PC-3 (cell line): ENCODE measurements around the gene DNMT3L. TPM values are rescaled to one million over a fixed set of nuclear protein-coding genes. Genes with fewer than 3 reads are reported as not detected.

Experiments used
- ATAC-seq: fragments of 200-7000 bp; cut with Tn5 transposase; 2 replicates; pipeline ENCODE4 v1.9.1; 2020; ENCODE audit warnings: mild to moderate bottlenecking, moderate library complexity
- BruUV-seq: library from RNA; stranded (reverse); fragments of 400-500 nt; replicated peaks from 2 replicates; lab custom pipeline; 2021; lab: Mats Ljungman, UMichigan
- CTCF ChIA-PET: fragments of 300-600 bp; sonication (Branson Sonifier 250); formaldehyde crosslinking; loops from one replicate; lab custom pipeline; 2022; ENCODE audit warnings: antibody characterized with exemption; lab: Charles Lee
- POLR2A ChIA-PET: fragments of 300-600 bp; sonication (Branson Sonifier 250); formaldehyde crosslinking; loops from one replicate; lab custom pipeline; 2022; ENCODE audit warnings: antibody characterized with exemption; ENCODE audit not compliant: unreplicated experiment; lab: Charles Lee
- DNase-seq: peaks from one replicate; pipeline ENCODE4 v3.0.0-alpha.2; 2015
- H2AFZ ChIP-seq: fragments of 300-600 bp; sonication (generic); 2 replicates; pipeline ENCODE4 v1.6.0; 2016; ENCODE audit warnings: antibody characterized with exemption, low read length
- H3F3A ChIP-seq: fragments of 300-600 bp; sonication (generic); one replicate; pipeline ENCODE4 v1.6.0; 2017; ENCODE audit warnings: antibody characterized with exemption, low read length, control low read depth, mild to moderate bottlenecking; ENCODE audit not compliant: unreplicated experiment
- H3K27ac ChIP-seq: fragments of 300-600 bp; sonication (generic); 2 replicates; pipeline ENCODE4 v1.5.1; 2016; ENCODE audit warnings: mild to moderate bottlenecking, low read length
- H3K27me3 ChIP-seq: fragments of 300-600 bp; sonication (generic); 2 replicates; pipeline ENCODE4 v1.6.1; 2016; ENCODE audit warnings: low read length, mixed read lengths
- H3K36me3 ChIP-seq: fragments of 300-600 bp; sonication (generic); 2 replicates; pipeline ENCODE4 v1.6.1; 2016; ENCODE audit warnings: low read depth, mixed run types, low read length, mixed read lengths
- H3K4me1 ChIP-seq: fragments of 300-600 bp; sonication (generic); 2 replicates; pipeline ENCODE4 v1.5.1; 2016; ENCODE audit warnings: low read length; ENCODE audit not compliant: insufficient read depth
- H3K4me2 ChIP-seq: fragments of 300-600 bp; sonication (generic); 2 replicates; pipeline ENCODE4 v1.6.0; 2016; ENCODE audit warnings: low read length
- H3K4me3 ChIP-seq: fragments of 300-600 bp; sonication (generic); 2 replicates; pipeline ENCODE4 v1.5.1; 2016; ENCODE audit warnings: mild to moderate bottlenecking, low read length, mixed read lengths
- H3K79me2 ChIP-seq: fragments of 300-600 bp; sonication (generic); 2 replicates; pipeline ENCODE4 v1.6.1; 2017; ENCODE audit warnings: low read length, mixed read lengths
- H3K9ac ChIP-seq: fragments of 300-600 bp; sonication (generic); 2 replicates; pipeline ENCODE4 v1.6.0; 2016; ENCODE audit warnings: mild to moderate bottlenecking, low read length
- H3K9me2 ChIP-seq: fragments of 300-600 bp; sonication (generic); replicated peaks from 2 replicates; pipeline ENCODE4 v1.6.1; 2016; ENCODE audit warnings: mixed run types, low read length, mixed read lengths
- H3K9me3 ChIP-seq: fragments of 300-600 bp; sonication (generic); 2 replicates; pipeline ENCODE4 v1.6.1; 2016; ENCODE audit warnings: low read length, mixed read lengths
- H4K20me1 ChIP-seq: fragments of 300-600 bp; sonication (generic); 2 replicates; pipeline ENCODE4 v1.6.1; 2016; ENCODE audit warnings: low read length, mixed read lengths
- EZH2 ChIP-seq: fragments of 300-600 bp; sonication (generic); IDR thresholded peaks from one replicate; pipeline ENCODE4 v1.6.1; 2017; ENCODE audit warnings: antibody characterized with exemption, mild to moderate bottlenecking, low read length; ENCODE audit not compliant: unreplicated experiment
- EZH2phosphoT487 ChIP-seq: fragments of 300-600 bp; sonication (generic); IDR thresholded peaks from 2 replicates; pipeline ENCODE4 v1.6.1; 2018; ENCODE audit warnings: mild to moderate bottlenecking, antibody characterized with exemption, low read length, borderline replicate concordance
- intact Hi-C: fragments of 100-400 bp; cut with micrococcal nuclease; formaldehyde crosslinking; loops from 2 replicates; pipeline ENCODE4 v1.9.0; 2023
- total RNA-seq: library from RNA; depleted of rRNA; stranded (reverse); fragments of >200 nt; gene quantifications from 2 replicates; pipeline ENCODE4 v1.2.3, GENCODE V29; 2014
- TF ChIP-seq, protein P1 (sequence below): fragments of 300-600 bp; sonication (generic); conservative IDR thresholded peaks from 2 replicates; pipeline ENCODE4 v1.5.1; 2017; ENCODE audit warnings: antibody characterized with exemption, low read depth, mild to moderate bottlenecking, low read length

DNMT3L gene
- total RNA-seq, 1 experiment from 2014 or later: not detected

DNA sequence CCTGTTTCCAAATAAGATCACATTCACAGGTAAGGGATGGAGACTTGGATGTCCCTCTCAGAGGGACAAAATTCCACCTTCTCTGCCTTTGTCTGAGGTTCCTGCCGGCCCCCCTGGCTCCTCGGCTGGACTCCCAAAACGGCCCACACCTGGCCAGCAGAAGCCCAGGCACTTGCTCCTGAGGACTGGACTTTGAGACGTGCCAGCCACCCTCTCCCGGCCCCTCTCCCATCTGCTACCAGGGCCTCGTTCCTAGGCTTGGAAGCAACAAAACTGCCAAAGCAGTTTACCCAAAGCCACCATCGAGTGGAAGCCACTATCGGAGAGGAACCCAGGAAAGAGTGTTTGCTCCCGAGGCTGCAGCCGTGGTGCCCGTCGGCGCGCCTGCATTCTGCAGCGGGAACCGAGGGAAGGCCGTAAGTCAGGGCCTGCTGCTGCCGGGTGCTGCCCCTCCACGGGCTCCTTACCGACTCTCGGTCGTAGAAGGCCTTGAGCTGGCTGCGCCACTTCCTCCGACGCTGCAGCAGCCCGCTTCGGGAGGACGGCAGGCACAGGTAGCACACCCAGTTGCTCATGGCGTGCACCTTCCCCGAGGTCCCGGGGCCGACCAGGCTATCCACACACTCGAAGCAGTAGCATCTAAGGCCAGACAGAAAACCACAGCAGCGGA is 3.5 kb downstream of the DNMT3L start:
- H3K9ac ChIP-seq: no peak overlapping the region
- no peak overlapping the region for H3K4me2 ChIP-seq
- no peak overlapping the region for H3K27ac ChIP-seq
- no peak for DNase-seq
- no peaks in the 10 kb centered on the region for H4K20me1 ChIP-seq
- no TSS peak for BruUV-seq
- H3K4me1 ChIP-seq: no peaks in the 10 kb centered on the region
- ChIA-PET POLR2A (no interaction called here), CTCF (no interaction called here)
- no peaks in the 10 kb centered on the region for H3K9me3 ChIP-seq
- no peaks in the 10 kb centered on the region for H3K36me3 ChIP-seq
- no peaks in the 10 kb centered on the region for H3K79me2 ChIP-seq
- no peaks in the 10 kb centered on the region for H3F3A ChIP-seq
- H2AFZ ChIP-seq: no peak overlapping the region
- ATAC-seq: no peak
- no peaks in the 10 kb centered on the region for H3K27me3 ChIP-seq
- H3K4me3 ChIP-seq: no peak overlapping the region
- H3K9me2 ChIP-seq: no peaks in the 10 kb centered on the region
- intact Hi-C loops: no loop called here
- TF ChIP-seq, protein P1, sequence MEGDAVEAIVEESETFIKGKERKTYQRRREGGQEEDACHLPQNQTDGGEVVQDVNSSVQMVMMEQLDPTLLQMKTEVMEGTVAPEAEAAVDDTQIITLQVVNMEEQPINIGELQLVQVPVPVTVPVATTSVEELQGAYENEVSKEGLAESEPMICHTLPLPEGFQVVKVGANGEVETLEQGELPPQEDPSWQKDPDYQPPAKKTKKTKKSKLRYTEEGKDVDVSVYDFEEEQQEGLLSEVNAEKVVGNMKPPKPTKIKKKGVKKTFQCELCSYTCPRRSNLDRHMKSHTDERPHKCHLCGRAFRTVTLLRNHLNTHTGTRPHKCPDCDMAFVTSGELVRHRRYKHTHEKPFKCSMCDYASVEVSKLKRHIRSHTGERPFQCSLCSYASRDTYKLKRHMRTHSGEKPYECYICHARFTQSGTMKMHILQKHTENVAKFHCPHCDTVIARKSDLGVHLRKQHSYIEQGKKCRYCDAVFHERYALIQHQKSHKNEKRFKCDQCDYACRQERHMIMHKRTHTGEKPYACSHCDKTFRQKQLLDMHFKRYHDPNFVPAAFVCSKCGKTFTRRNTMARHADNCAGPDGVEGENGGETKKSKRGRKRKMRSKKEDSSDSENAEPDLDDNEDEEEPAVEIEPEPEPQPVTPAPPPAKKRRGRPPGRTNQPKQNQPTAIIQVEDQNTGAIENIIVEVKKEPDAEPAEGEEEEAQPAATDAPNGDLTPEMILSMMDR: no peak
- TF ChIP-seq EZH2phosphoT487 (no peak), EZH2 (no peak)

DNA sequence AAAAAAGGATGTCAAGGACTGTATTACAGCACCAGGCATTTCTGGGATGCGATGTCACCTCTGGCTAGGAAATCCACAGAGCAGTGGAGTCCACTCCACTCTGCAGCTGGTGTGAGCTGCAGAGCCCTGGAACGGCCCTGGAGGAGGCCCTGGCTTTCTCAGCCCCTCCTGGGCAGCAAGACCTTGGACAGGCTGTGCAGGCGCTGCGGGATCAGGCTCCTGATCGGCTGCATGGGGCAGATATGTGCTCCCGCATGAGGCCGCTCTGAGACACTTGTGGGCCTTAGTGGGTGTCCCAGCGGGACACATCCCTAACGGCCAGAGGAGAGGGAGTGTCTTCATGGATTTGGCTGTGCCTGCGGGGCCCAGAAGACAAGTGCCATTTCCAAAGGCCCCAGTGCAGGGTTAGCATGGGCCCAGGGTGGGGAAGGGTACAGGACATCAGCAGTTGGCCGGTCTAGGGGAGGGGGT is 6.2 kb downstream of the DNMT3L start:
- H4K20me1 ChIP-seq: no peaks in the 10 kb centered on the region
- CTCF ChIA-PET: no interaction called here
- DNase-seq (no peak), ATAC-seq (no peak)
- H3F3A ChIP-seq: no peaks in the 10 kb centered on the region
- no TSS peak for BruUV-seq
- H3K27me3 ChIP-seq: no peaks in the 10 kb centered on the region
- no peak overlapping the region for H2AFZ ChIP-seq
- H3K27ac ChIP-seq: no peak overlapping the region
- no peaks in the 10 kb centered on the region for H3K4me1 ChIP-seq
- H3K9me2 ChIP-seq: no peaks in the 10 kb centered on the region
- no peak overlapping the region for H3K4me3 ChIP-seq
- intact Hi-C loops: no loop called here
- H3K9me3 ChIP-seq: no peaks in the 10 kb centered on the region
- no peaks in the 10 kb centered on the region for H3K79me2 ChIP-seq
- TF ChIP-seq, protein P1: no peak
- TF ChIP-seq EZH2 (no peak), EZH2phosphoT487 (no peak)
- H3K4me2 ChIP-seq: no peak overlapping the region
- H3K36me3 ChIP-seq: no peaks in the 10 kb centered on the region
- no peak overlapping the region for H3K9ac ChIP-seq
- POLR2A ChIA-PET: no interaction called here
